Mucosa of descending colon (tissue), 3 donors: ENCODE data around the gene ST13. TPM values are rescaled to one million over a fixed set of nuclear protein-coding genes. Genes with fewer than 3 reads are reported as not detected.

Source experiments
- ATAC-seq: fragments of 200-7000 bp; cut with Tn5 transposase; one replicate; pipeline ENCODE4 v1.9.1; 2020; ENCODE audit warnings: mild to moderate bottlenecking, moderate library complexity
- DNase-seq, 3 donors: peaks; one replicate each; pipeline ENCODE4 v3.0.0-alpha.2; 2020
- H3K36me3 ChIP-seq: fragments of 200-600 bp; one replicate; pipeline ENCODE4 v1.8.0; 2021; ENCODE audit warnings: low read depth, mild to moderate bottlenecking
- H3K4me1 ChIP-seq: fragments of 200-600 bp; one replicate; pipeline ENCODE4 v1.8.0; 2021; ENCODE audit warnings: low read depth, mild to moderate bottlenecking
- H3K4me3 ChIP-seq: fragments of 200-600 bp; one replicate; pipeline ENCODE4 v1.8.0; 2021; ENCODE audit warnings: mild to moderate bottlenecking
- H3K9me3 ChIP-seq: fragments of 200-600 bp; one replicate; pipeline ENCODE4 v1.8.0; 2021; ENCODE audit warnings: mild to moderate bottlenecking
- CTCF ChIP-seq: fragments of 200-600 bp; IDR thresholded peaks from one replicate; pipeline ENCODE4 v1.8.0; 2022; ENCODE audit warnings: antibody characterized with exemption, mild to moderate bottlenecking
- intact Hi-C, 2 donors: fragments of 100-400 bp; cut with DNase I in 1 of 2; cut with micrococcal nuclease in 1 of 2; formaldehyde crosslinking; loops; one replicate each; pipeline versions ENCODE4 v1.11.0 to v1.11.1; 2022; cut with DNase I, micrococcal nuclease
- total RNA-seq, 3 donors: library from RNA; stranded (reverse); fragmentation: NEBNext Ultra II Directional in 2 of 3; extraction: Animal tissue kit (Norgen Biotek cat#: 25700) in 2 of 3; gene quantifications; one replicate each; pipeline versions ENCODE4 v1.2.1 to v1.2.4, GENCODE V29; 2021 to 2023
- donor health status: DM: no; HTN: no; CAD: no; lungs with moderate emphysema.
- donor health status: DM: no; HTN: no; CAD: no.
- donor health status: DM: no; HTN: yes; CAD: no.

ST13 gene
- total RNA-seq, 3 donors from 2014 or later: 151 to 278 (median 151) TPM

GRCh38 chr22:40806711-40807110, 49.7 kb downstream of the ST13 start:
- Histone ChIP-seq H3K36me3 (no peaks in the 10 kb centered on the region), H3K9me3 (no peaks in the 10 kb centered on the region), H3K4me1 (no peaks in the 10 kb centered on the region), H3K4me3 (no peak overlapping the region)
- DNase-seq (no peak), ATAC-seq (no peak)
- intact Hi-C loops: no loop called here
- no peak for TF ChIP-seq CTCF

GRCh38 chr22:40805699-40806203, 50.7 kb downstream of the ST13 start:
- no peak for TF ChIP-seq CTCF
- H3K4me1 ChIP-seq: no peaks in the 10 kb centered on the region
- no peak overlapping the region for H3K4me3 ChIP-seq
- no peak for DNase-seq
- H3K9me3 ChIP-seq: no peaks in the 10 kb centered on the region
- ATAC-seq: no peak
- intact Hi-C loops: no loop called here
- H3K36me3 ChIP-seq: no peaks in the 10 kb centered on the region

GRCh38 chr22:40805239-40805638, 51.2 kb downstream of the ST13 start:
- ATAC-seq: no peak
- intact Hi-C loops: no loop called here

GRCh38 chr22:40803321-40803720, 53.1 kb downstream of the ST13 start:
- ATAC-seq (no peak), DNase-seq (no peak)
- H3K9me3 ChIP-seq: no peaks in the 10 kb centered on the region
- intact Hi-C loops: no loop called here
- no peaks in the 10 kb centered on the region for H3K36me3 ChIP-seq
- TF ChIP-seq CTCF: no peak
- no peak overlapping the region for H3K4me3 ChIP-seq
- H3K4me1 ChIP-seq: no peaks in the 10 kb centered on the region

More at GRCh38 chr22:40805239-40805638, 51.2 kb downstream of the ST13 start:
- no peaks in the 10 kb centered on the region for H3K9me3 ChIP-seq
- H3K4me3 ChIP-seq: no peak overlapping the region
- no peaks in the 10 kb centered on the region for H3K4me1 ChIP-seq
- DNase-seq: no peak
- TF ChIP-seq CTCF: no peak
- no peaks in the 10 kb centered on the region for H3K36me3 ChIP-seq

GRCh38 chr22:40799008-40799407, 57.4 kb downstream of the ST13 start:
- H3K9me3 ChIP-seq: no peaks in the 10 kb centered on the region
- H3K36me3 ChIP-seq: no peaks in the 10 kb centered on the region
- no peaks in the 10 kb centered on the region for H3K4me1 ChIP-seq
- no peak overlapping the region for H3K4me3 ChIP-seq
- no peak for DNase-seq
- no peak for TF ChIP-seq CTCF
- intact Hi-C loops: no loop called here
- ATAC-seq: no peak

- Histone ChIP-seq H3K4me3 (no peak overlapping the region), H3K36me3 (no peaks in the 10 kb centered on the region), H3K9me3 (no peaks in the 10 kb centered on the region), H3K4me1 (no peaks in the 10 kb centered on the region)
- ATAC-seq (no peak), DNase-seq (no peak)
- intact Hi-C loops: no loop called here
- TF ChIP-seq CTCF: no peak
Observed at GRCh38 chr22:40797427-40797826, 59.0 kb downstream of the ST13 start.
